ENCODE data around the gene FAM53B.

The FAM53B gene

GRCh38 chr10:124745673-124746072, 1.5 kb upstream of the FAM53B start:
- CTCF ChIA-PET, result interaction anchor here (0.6 to 2.0 kb wide), 16 partner anchors 11 to 984 kb away, joined by 3 to 8 read pairs (median 3); partner anchors contain the start of gene ABRAXAS2

DNA sequence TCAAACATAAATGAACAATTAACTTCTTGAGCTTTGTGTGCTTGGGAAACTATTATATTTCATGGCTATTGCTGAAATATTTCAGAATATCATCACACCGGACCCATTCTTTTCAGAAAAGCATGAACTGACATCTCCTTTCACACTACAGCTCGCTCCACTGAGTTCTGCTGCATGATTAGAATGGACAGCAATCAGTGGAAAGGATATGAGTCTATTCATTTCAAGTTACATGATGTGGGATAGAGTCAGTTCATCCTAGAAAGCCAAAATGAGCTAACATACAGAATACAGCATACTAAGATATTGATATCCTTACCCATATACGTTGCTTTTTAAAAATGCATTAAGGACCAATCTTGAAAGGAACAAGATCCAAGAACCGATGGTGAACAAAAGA, 1.1 kb upstream of the FAM53B start:
- peaks cover 24% of the 10 kb centered on the region for H3K4me1 ChIP-seq (ENCODE audit: control insufficient read depth, insufficient read depth, low read length)
- POLR2A ChIA-PET, result interaction anchor here (1.3 kb wide), 1 partner anchor 46 kb away, joined by 3 read pairs; the partner anchor contains the start of gene EEF1AKMT2
- H3K9me3 ChIP-seq (ENCODE audit: control insufficient read depth, insufficient read depth, low read depth, low read length), result no peaks in the 10 kb centered on the region
- H3K36me3 ChIP-seq (ENCODE audit: control insufficient read depth in 2 of 2, insufficient read depth in 1 of 2, low read length in 2 of 2), result peaks cover 3 to 12% of the 10 kb centered on the region in 2 experiments; a peak in 2 of 3 replicates
- H3K4me3 ChIP-seq (ENCODE audit: low read depth, low read length), result no peak overlapping the region
- CTCF ChIA-PET, result interaction anchor here (0.6 to 2.0 kb wide), 14 partner anchors 11 to 749 kb away, joined by 3 to 8 read pairs (median 3); partner anchors contain the start of gene ABRAXAS2
- H3K27ac ChIP-seq (ENCODE audit: extremely low read depth, low read depth, low read length), result no peak overlapping the region
- no peak for TF ChIP-seq ZBTB7A (tag by site-specific recombination; IDR thresholded peaks at IDR 0.05; ENCODE audit: low read depth)
- no peak for TF ChIP-seq ZNF114 (tag by site-specific recombination; IDR thresholded peaks at IDR 0.05)
- no peak for TF ChIP-seq SP7 (tag by site-specific recombination; IDR thresholded peaks at IDR 0.05)
- TF ChIP-seq, protein P1, sequence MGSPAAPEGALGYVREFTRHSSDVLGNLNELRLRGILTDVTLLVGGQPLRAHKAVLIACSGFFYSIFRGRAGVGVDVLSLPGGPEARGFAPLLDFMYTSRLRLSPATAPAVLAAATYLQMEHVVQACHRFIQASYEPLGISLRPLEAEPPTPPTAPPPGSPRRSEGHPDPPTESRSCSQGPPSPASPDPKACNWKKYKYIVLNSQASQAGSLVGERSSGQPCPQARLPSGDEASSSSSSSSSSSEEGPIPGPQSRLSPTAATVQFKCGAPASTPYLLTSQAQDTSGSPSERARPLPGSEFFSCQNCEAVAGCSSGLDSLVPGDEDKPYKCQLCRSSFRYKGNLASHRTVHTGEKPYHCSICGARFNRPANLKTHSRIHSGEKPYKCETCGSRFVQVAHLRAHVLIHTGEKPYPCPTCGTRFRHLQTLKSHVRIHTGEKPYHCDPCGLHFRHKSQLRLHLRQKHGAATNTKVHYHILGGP (tag by site-specific recombination; IDR thresholded peaks at IDR 0.05), result no peak
- TF ChIP-seq, protein P2, sequence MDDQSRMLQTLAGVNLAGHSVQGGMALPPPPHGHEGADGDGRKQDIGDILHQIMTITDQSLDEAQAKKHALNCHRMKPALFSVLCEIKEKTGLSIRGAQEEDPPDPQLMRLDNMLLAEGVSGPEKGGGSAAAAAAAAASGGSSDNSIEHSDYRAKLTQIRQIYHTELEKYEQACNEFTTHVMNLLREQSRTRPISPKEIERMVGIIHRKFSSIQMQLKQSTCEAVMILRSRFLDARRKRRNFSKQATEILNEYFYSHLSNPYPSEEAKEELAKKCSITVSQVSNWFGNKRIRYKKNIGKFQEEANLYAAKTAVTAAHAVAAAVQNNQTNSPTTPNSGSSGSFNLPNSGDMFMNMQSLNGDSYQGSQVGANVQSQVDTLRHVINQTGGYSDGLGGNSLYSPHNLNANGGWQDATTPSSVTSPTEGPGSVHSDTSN (CRISPR knock-in tag; IDR thresholded peaks at IDR 0.05), result no peak
- TF ChIP-seq, protein P3, sequence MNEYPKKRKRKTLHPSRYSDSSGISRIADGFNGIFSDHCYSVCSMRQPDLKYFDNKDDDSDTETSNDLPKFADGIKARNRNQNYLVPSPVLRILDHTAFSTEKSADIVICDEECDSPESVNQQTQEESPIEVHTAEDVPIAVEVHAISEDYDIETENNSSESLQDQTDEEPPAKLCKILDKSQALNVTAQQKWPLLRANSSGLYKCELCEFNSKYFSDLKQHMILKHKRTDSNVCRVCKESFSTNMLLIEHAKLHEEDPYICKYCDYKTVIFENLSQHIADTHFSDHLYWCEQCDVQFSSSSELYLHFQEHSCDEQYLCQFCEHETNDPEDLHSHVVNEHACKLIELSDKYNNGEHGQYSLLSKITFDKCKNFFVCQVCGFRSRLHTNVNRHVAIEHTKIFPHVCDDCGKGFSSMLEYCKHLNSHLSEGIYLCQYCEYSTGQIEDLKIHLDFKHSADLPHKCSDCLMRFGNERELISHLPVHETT (tag by site-specific recombination; IDR thresholded peaks at IDR 0.05), result no peak
- no peak for TF ChIP-seq ZSCAN18 (tag by site-specific recombination; IDR thresholded peaks at IDR 0.05)
- no peak for TF ChIP-seq ZNF621 (tag by site-specific recombination; IDR thresholded peaks at IDR 0.05)
- TF ChIP-seq, protein P4, sequence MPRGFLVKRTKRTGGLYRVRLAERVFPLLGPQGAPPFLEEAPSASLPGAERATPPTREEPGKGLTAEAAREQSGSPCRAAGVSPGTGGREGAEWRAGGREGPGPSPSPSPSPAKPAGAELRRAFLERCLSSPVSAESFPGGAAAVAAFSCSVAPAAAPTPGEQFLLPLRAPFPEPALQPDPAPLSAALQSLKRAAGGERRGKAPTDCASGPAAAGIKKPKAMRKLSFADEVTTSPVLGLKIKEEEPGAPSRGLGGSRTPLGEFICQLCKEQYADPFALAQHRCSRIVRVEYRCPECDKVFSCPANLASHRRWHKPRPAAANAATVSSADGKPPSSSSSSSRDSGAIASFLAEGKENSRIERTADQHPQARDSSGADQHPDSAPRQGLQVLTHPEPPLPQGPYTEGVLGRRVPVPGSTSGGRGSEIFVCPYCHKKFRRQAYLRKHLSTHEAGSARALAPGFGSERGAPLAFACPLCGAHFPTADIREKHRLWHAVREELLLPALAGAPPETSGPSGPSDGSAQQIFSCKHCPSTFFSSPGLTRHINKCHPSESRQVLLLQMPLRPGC (tag by site-specific recombination; IDR thresholded peaks at IDR 0.05), result no peak
- no peak for TF ChIP-seq ZNF302 (tag by site-specific recombination; IDR thresholded peaks at IDR 0.05; ENCODE audit: low read depth)
- no peak for TF ChIP-seq ZNF202 (tag by site-specific recombination; IDR thresholded peaks at IDR 0.05; ENCODE audit: borderline replicate concordance)
- no peak for TF ChIP-seq ZBTB17 (tag by site-specific recombination; IDR thresholded peaks at IDR 0.05)
- TF ChIP-seq AEBP2 (tag by site-specific recombination; IDR thresholded peaks at IDR 0.05; ENCODE audit: borderline replicate concordance), result no peak
- no peak for TF ChIP-seq ZNF335 (tag by site-specific recombination; conservative IDR thresholded peaks at IDR 0.05)

More at GRCh38 chr10:124745673-124746072, 1.5 kb upstream of the FAM53B start:
- POLR2A ChIA-PET, result no interaction called here
- Histone ChIP-seq H3K27ac (ENCODE audit: extremely low read depth, low read depth, low read length) (no peak overlapping the region), H3K9me3 (ENCODE audit: control insufficient read depth, insufficient read depth, low read depth, low read length) (no peaks in the 10 kb centered on the region), H3K36me3 (ENCODE audit: control insufficient read depth in 2 of 2, insufficient read depth in 1 of 2, low read length in 2 of 2) (peaks cover 7 to 16% of the 10 kb centered on the region in 2 experiments; a peak in 2 of 3 replicates), H3K4me1 (ENCODE audit: control insufficient read depth, insufficient read depth, low read length) (peaks cover 20% of the 10 kb centered on the region), H3K4me3 (ENCODE audit: low read depth, low read length) (no peak overlapping the region)
- TF ChIP-seq ZNF23 (tag by site-specific recombination; IDR thresholded peaks at IDR 0.05; ENCODE audit: borderline replicate concordance) (no peak), ZNF645 (tag by site-specific recombination; IDR thresholded peaks at IDR 0.05) (no peak), ZNF670 (tag by site-specific recombination; IDR thresholded peaks at IDR 0.05; ENCODE audit: low read depth) (no peak), ZNF157 (tag by site-specific recombination; IDR thresholded peaks at IDR 0.05) (no peak), ZNF521 (tag by site-specific recombination; IDR thresholded peaks at IDR 0.05) (no peak)
- TF ChIP-seq, protein P5, sequence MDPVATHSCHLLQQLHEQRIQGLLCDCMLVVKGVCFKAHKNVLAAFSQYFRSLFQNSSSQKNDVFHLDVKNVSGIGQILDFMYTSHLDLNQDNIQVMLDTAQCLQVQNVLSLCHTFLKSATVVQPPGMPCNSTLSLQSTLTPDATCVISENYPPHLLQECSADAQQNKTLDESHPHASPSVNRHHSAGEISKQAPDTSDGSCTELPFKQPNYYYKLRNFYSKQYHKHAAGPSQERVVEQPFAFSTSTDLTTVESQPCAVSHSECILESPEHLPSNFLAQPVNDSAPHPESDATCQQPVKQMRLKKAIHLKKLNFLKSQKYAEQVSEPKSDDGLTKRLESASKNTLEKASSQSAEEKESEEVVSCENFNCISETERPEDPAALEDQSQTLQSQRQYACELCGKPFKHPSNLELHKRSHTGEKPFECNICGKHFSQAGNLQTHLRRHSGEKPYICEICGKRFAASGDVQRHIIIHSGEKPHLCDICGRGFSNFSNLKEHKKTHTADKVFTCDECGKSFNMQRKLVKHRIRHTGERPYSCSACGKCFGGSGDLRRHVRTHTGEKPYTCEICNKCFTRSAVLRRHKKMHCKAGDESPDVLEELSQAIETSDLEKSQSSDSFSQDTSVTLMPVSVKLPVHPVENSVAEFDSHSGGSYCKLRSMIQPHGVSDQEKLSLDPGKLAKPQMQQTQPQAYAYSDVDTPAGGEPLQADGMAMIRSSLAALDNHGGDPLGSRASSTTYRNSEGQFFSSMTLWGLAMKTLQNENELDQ (tag by site-specific recombination; IDR thresholded peaks at IDR 0.05; ENCODE audit: low read depth), result no peak
